Left lung (tissue), 10 donors: ENCODE results near the gene SLAIN1. TPM values are rescaled to one million over a fixed set of nuclear protein-coding genes. Genes with fewer than 3 reads are reported as not detected.
A peak's percentile ranks its signal among the peaks of the same experiment; 100 is the strongest.

ENCODE experiments used
- ATAC-seq: fragments of 200-7000 bp; cut with Tn5 transposase; one replicate; pipeline ENCODE4 v1.9.1; 2020; ENCODE audit warnings: moderate library complexity
- DNase-seq, 4 donors: peaks; one replicate each; pipeline ENCODE4 v3.0.0-alpha.2; 2013 to 2020
- H3K27ac ChIP-seq, 2 donors: fragments of 200-600 bp; sonication (generic) in 1 of 2; one replicate each; pipeline versions ENCODE4 v1.5.0 to v1.8.0; 2020 to 2021
- H3K27me3 ChIP-seq, 2 donors: fragments of 200-600 bp; sonication (generic) in 1 of 2; one replicate each; pipeline versions ENCODE4 v1.5.0 to v1.8.0; 2020 to 2021
- H3K36me3 ChIP-seq, 2 donors: fragments of 200-600 bp; sonication (generic) in 1 of 2; one replicate each; pipeline versions ENCODE4 v1.5.0 to v1.8.0; 2020 to 2021
- H3K4me1 ChIP-seq, 2 donors: fragments of 200-600 bp; one replicate each; pipeline ENCODE4 v1.8.0; 2021
- H3K4me3 ChIP-seq, 2 donors: fragments of 200-600 bp; sonication (generic) in 1 of 2; one replicate each; pipeline versions ENCODE4 v1.5.0 to v1.8.0; 2020 to 2021; ENCODE audit warnings: mild to moderate bottlenecking in 1 of 2
- H3K9me3 ChIP-seq, 2 donors: fragments of 200-600 bp; sonication (generic) in 1 of 2; one replicate each; pipeline versions ENCODE4 v1.5.0 to v1.8.0; 2020 to 2021
- CTCF ChIP-seq, 2 donors: fragments of 200-600 bp; sonication (generic) in 1 of 2; IDR thresholded peaks; one replicate each; pipeline versions ENCODE4 v1.5.0 to v1.8.0; 2021; ENCODE audit warnings: antibody characterized with exemption in 2 of 2
- intact Hi-C, 2 donors: fragments of 100-400 bp; cut with DNase I; formaldehyde crosslinking; loops; one replicate each; pipeline versions ENCODE4 v1.11.2 to v1.14.2; 2022
- polyA plus RNA-seq, 6 donors: library from polyadenylated mRNA; unstranded; fragments of 120-200 nt; gene quantifications; one replicate each; pipeline ENCODE4 v1.2.1, GENCODE V29; 2013; ENCODE audit not compliant: insufficient read length in 6 of 6
- total RNA-seq, 2 donors: library from RNA; stranded (reverse); fragmentation: NEBNext Ultra II Directional; extraction: Animal tissue kit (Norgen Biotek cat#: 25700); gene quantifications; one replicate each; pipeline ENCODE4 v1.2.1, GENCODE V29; 2021
- donor health status: DM: no; HTN: yes; CAD: no.
- donor health status: DM: no; HTN: no; CAD: no.

The SLAIN1 gene
- total and polyA plus RNA-seq, 8 donors, result 12.8 to 27.9 (median 26.3) TPM

GRCh38 chr13:77699059-77699680 lies 1.7 kb downstream of the SLAIN1 start:
- H3K4me1 ChIP-seq, result peaks cover 0 to 30% of the 10 kb centered on the region in 2 donors
- no peaks in the 10 kb centered on the region for H3K36me3 ChIP-seq
- ATAC-seq, result no peak
- no peaks in the 10 kb centered on the region for H3K9me3 ChIP-seq
- no peak overlapping the region for H3K27ac ChIP-seq
- DNase-seq, result no peak
- H3K27me3 ChIP-seq, result peaks cover 8 to 33% of the 10 kb centered on the region in 2 donors
- intact Hi-C loops, result no loop called here
- no peak for TF ChIP-seq CTCF (IDR thresholded peaks at IDR 0.05)
- H3K4me3 ChIP-seq, result peak overlapping the region; percentile 59 to 72

GRCh38 chr13:77701305-77701704 lies 3.8 kb downstream of the SLAIN1 start:
- intact Hi-C loops, result no loop called here
- Histone ChIP-seq H3K27ac (no peak overlapping the region), H3K9me3 (no peaks in the 10 kb centered on the region), H3K27me3 (peaks cover 8 to 22% of the 10 kb centered on the region in 2 donors), H3K4me3 (no peak overlapping the region), H3K4me1 (peaks cover 0 to 28% of the 10 kb centered on the region in 2 donors), H3K36me3 (no peaks in the 10 kb centered on the region)
- TF ChIP-seq CTCF (IDR thresholded peaks at IDR 0.05), result no peak
- no peak for ATAC-seq
- no peak for DNase-seq

- H3K4me3 ChIP-seq, result no peak overlapping the region
- peaks cover 0 to 18% of the 10 kb centered on the region in 2 donors for H3K4me1 ChIP-seq
- intact Hi-C loops, result no loop called here
- peaks cover 8 to 11% of the 10 kb centered on the region in 2 donors for H3K27me3 ChIP-seq
- H3K36me3 ChIP-seq, result no peaks in the 10 kb centered on the region
- TF ChIP-seq CTCF (IDR thresholded peaks at IDR 0.05), result no peak
- ATAC-seq (peak; percentile 72), DNase-seq (peak in 1 of 4 donors; percentile 53)
- peak overlapping the region in 1 of 2 donors; percentile 4 for H3K27ac ChIP-seq
- H3K9me3 ChIP-seq, result no peaks in the 10 kb centered on the region
Observed at GRCh38 chr13:77702366-77702765, 4.9 kb downstream of the SLAIN1 start.

- peaks cover 3 to 8% of the 10 kb centered on the region in 2 donors for H3K27me3 ChIP-seq
- H3K27ac ChIP-seq, result no peak overlapping the region
- H3K4me3 ChIP-seq, result no peak overlapping the region
- H3K4me1 ChIP-seq, result peaks cover 0 to 18% of the 10 kb centered on the region in 2 donors
- ATAC-seq (peak; percentile 89), DNase-seq (peak in 2 of 4 donors; percentile 64 to 68)
- H3K36me3 ChIP-seq, result no peaks in the 10 kb centered on the region
- H3K9me3 ChIP-seq, result no peaks in the 10 kb centered on the region
- intact Hi-C loops, result no loop called here
- no peak for TF ChIP-seq CTCF (IDR thresholded peaks at IDR 0.05)
Observed at GRCh38 chr13:77703408-77703807, 5.9 kb downstream of the SLAIN1 start.

GRCh38 chr13:77714119-77714755 lies 16.8 kb downstream of the SLAIN1 start:
- H3K27me3 ChIP-seq, result no peaks in the 10 kb centered on the region
- no peak overlapping the region for H3K27ac ChIP-seq
- intact Hi-C loops, result no loop called here
- ATAC-seq (no peak), DNase-seq (no peak)
- H3K4me1 ChIP-seq, result peaks cover 0 to 3% of the 10 kb centered on the region in 2 donors
- TF ChIP-seq CTCF (IDR thresholded peaks at IDR 0.05), result no peak
- H3K36me3 ChIP-seq, result no peaks in the 10 kb centered on the region
- H3K9me3 ChIP-seq, result peaks cover 0 to 6% of the 10 kb centered on the region in 2 donors
- no peak overlapping the region for H3K4me3 ChIP-seq
